Cardiac septum (tissue), 1 donor: ENCODE results near the gene LRRN4. TPM values are rescaled to one million over a fixed set of nuclear protein-coding genes. Genes with fewer than 3 reads are reported as not detected.
"Not testable (repeated sequence)": the region's sequence is repeated elsewhere in the genome, so short reads cannot be mapped to it uniquely, and the experiment has no call there.

Experiments used
- DNase-seq: peaks from one replicate; pipeline ENCODE4 v3.0.0-alpha.2; 2020; ENCODE audit warnings: low spot score
- intact Hi-C: fragments of 100-400 bp; cut with DNase I; formaldehyde crosslinking; loops from one replicate; pipeline ENCODE4 v1.14.0; 2022
- total RNA-seq: library from RNA; stranded (reverse); fragmentation: NEBNext Ultra II Directional; extraction: Animal tissue kit (Norgen Biotek cat#: 25700); gene quantifications from one replicate; pipeline ENCODE4 v1.2.1, GENCODE V29; 2021
- donor health status: DM: no; HTN: no; CAD: no.

LRRN4 gene
- total RNA-seq, 1 donor from 2014 or later: 0.11 TPM

DNA sequence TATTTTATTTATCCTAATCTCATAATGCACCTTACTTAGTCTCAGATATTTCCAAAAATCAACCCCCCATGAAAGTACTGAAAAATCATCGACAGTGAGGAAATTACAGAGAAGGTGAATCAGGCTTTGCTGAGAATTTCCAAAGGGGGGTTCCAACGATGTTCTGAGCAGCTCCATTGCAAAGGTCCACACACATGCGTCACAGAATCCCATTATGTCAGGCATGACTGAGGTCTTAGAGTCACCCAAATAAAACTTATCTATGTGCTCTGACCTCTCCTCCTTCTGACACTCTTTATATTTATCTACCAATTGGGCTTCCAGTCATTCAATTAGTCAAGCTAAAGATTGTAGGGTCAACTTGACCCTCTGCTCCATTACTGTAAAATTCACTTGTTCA lies 12.7 kb upstream of the LRRN4 start:
- DNase-seq: no peak
- intact Hi-C loops: no loop called here

GRCh38 chr20:6061544-6061943 lies 7.7 kb upstream of the LRRN4 start:
- intact Hi-C loops: no loop called here
- no peak for DNase-seq

- DNase-seq: no peak
- intact Hi-C loops: no loop called here
Observed at GRCh38 chr20:6060213-6060612, 6.4 kb upstream of the LRRN4 start.

- intact Hi-C loops: no loop called here
- DNase-seq: no peak
Observed at GRCh38 chr20:6058684-6059295, 4.9 kb upstream of the LRRN4 start.

DNA sequence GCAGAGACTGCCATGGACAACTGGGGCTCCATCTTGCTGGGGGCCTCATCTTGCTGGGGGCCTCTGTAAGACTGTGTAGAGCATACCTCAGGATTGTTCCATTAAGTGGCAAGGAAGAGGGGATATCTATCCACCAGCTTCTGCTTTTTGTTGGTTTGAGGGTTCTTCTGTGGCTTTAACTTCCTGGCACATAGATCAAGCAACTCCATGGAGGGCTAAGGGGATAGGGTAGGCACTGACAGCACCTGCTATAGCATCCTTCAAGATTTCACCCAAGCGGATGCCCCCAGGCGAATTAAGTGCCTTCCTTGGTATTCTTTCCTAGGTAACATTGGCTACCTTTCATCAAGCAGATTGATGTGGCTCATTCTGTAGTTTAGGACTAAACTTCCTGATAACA lies 3.8 kb upstream of the LRRN4 start:
- no peak for DNase-seq
- intact Hi-C loops: no loop called here

- intact Hi-C loops: no loop called here
Observed at GRCh38 chr20:6057139-6057538, 3.3 kb upstream of the LRRN4 start.

GRCh38 chr20:6055981-6056569 lies 2.2 kb upstream of the LRRN4 start:
- intact Hi-C loops: no loop called here
- no peak for DNase-seq

More at GRCh38 chr20:6057139-6057538, 3.3 kb upstream of the LRRN4 start:
- no peak for DNase-seq

DNA sequence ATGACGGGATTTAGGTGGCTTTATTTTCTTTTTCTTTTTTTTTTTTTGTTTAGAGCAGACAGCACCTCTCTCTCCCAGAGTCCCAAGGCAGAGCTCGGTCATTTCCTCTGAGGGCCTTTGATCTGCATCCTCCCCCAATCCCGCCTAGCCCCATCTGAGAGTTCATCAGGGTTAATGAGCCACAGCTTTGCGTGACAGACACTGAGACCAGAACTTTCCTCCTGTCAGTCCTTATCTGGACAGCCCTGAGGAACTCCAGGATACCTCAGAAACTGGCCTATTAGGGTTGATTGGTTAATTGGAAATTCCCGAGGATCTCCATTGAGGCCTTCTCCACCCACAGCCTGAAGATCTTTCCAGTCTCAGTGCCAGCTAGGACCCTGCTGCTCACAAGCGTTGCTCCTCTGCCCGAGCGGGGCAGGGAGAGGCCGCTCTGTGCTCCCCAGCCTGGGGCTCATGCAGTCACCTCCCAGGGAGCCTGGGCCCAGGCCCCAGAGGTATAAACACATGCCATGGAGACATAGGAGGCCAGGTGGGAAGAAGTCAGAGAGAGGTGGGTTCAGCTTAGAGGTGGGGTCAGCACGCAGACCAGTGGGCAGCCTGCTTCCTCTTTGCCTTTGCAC lies 1.4 kb upstream of the LRRN4 start:
- no peak for DNase-seq
- intact Hi-C loops: no loop called here

DNA sequence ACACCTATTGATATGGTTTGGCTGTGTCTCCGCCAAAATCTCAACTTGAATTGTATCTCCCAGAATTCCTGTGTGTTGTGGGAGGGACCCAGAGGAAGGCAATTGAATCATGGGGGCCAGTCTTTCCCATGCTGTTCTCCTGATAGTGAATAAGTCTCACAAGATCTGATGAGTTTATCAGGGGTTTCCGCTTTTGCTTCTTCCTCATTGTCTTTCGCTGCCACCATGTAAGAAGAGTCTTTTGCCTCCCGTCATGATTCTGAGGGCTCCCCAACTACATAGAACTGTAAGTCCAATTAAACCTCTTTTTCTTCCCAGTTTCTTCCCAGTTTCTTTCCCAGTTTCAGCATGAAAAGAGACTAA lies 810 bp upstream of the LRRN4 start:
- DNase-seq, intact Hi-C loops: not testable (repeated sequence)

DNA sequence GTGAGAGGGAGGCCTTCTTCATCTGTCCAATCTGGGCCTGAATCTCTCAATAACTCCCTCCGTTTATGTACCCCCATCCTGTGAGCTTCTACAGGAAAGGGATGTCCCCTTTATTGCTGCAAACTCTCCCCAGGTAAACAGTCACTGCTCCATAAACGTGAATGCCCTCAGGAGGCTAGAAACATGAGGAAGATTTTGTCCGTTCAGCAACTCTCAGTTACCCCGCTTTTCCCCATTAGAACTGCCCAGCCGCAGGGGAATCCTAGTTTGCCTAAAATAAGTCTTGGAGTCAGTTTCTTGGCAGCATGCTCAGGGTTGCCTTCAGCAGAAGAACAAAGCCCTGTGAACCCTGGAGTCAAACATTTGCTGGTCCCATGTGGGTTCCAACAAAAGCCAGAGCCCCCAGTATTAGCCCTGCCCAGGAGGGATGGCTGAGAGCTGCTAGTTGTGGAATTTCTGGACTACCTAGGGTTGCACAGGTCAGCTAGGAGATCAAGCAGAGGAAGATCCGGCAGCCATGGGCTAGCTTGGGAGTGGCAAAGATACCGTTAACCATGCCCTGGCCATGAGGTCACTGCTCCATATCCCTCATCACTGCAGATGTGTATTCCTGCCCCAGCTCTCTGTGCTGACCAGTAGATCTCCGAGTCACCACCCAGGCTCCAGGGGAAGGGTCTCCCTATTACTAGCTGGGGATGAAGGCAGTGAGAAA lies 640 bp downstream of the LRRN4 start:
- intact Hi-C loops: no loop called here
- DNase-seq: no peak

- DNase-seq: no peak
- intact Hi-C loops: no loop called here
Observed at GRCh38 chr20:6051505-6051904, 2.4 kb downstream of the LRRN4 start.

DNA sequence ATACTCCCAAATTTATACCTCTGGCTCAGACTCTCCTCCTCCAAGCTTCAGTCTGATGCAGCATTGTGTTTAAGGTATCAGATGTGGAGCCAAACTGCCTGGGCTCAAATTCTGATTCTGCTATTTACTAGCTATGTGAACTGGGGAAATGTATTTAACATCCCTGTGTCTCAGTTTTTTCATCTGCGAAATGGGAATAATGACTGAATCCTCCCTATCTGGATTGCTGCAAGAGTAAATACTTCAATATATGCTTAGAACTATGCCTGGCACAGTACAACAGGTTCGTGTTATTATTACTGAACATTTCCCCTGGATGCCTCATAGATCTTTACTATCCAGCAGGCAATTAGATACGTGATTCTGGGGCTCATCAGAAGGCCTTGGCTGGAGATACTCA lies 5.5 kb downstream of the LRRN4 start:
- no peak for DNase-seq
- intact Hi-C loops: no loop called here

- no peak for DNase-seq
Observed at GRCh38 chr20:6046432-6046831, 7.4 kb downstream of the LRRN4 start.

GRCh38 chr20:6045566-6045965 lies 8.3 kb downstream of the LRRN4 start:
- no peak for DNase-seq
- intact Hi-C loops: no loop called here

More at GRCh38 chr20:6046432-6046831, 7.4 kb downstream of the LRRN4 start:
- intact Hi-C loops: no loop called here

DNA sequence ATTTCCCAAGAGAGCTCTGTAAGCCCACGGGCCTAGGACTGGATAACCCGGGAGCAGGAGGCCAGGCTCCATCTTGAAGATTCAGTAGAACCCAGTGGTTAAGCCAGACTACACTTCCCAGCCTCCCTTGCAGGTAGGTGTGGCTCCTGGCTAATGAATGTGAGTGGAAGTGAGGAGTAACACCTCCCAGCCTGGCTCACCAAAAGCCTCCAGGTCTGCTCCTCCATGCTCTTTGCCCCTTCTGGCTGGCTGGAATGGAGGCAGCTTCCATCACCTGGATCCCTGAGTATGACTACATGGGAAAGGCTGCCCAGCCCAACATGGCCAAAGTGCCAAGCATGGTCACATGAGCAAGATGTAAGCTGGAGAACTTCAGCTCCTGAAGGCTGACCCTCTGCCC lies 9.7 kb downstream of the LRRN4 start:
- intact Hi-C loops: no loop called here

DNA sequence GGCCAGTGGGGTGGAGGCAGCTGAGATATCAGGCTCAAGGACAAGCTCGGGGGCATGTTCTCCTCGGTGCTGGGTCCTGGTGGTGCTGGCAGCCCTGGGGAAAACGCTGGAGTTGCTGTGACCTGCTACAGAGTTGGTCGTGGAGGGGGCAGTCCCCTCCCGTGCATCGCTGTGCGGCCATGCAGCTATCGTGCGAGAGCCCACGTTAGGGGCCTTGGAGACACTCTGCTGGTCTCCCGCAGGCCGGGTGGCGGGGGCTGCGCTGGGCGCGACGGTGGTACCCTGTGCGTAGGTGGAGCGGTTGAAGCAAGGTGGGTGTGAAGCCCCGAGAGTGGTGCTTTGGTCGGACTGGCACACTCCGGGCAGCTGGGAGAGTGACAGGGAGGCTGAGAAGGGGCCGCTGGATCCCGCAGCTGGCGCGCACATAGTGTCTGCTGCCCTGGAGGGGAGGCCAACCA lies 12.0 kb downstream of the LRRN4 start:
- no peak for DNase-seq
- intact Hi-C loops: no loop called here

More for the DNA sequence above, 9.7 kb downstream of the LRRN4 start:
- DNase-seq: no peak

GRCh38 chr20:6040958-6041807 lies 12.7 kb downstream of the LRRN4 start:
- intact Hi-C loops: no loop called here
- no peak for DNase-seq

- intact Hi-C loops: no loop called here
- no peak for DNase-seq
Observed at GRCh38 chr20:6040540-6040939, 13.3 kb downstream of the LRRN4 start.

DNA sequence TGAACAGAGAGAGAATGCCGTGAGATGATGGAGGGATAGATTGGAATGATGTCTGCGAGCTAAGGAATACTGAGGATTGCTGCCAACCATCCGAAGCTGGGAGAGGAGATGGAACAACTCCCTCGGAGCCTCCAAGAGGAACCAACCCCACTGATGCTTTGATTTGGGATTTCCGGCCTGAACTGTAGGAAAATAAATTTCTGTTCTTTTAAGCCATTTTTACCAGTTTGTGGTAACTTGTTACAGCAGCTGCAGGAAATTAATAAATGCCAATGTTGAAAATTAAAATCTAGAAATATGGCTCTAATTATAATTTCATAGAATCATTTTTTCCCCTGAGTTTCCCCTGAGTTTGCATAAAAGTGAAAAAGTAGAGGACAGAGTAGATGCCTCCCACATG lies 14.1 kb downstream of the LRRN4 start:
- intact Hi-C loops: no loop called here
- no peak for DNase-seq

- no peak for DNase-seq
- intact Hi-C loops: no loop called here
Observed at GRCh38 chr20:6038256-6038655, 15.6 kb downstream of the LRRN4 start.
